Uterus (tissue), 4 donors: Measurements from ENCODE around the gene PRR35. TPM values are rescaled to one million over a fixed set of nuclear protein-coding genes. Genes with fewer than 3 reads are reported as not detected.

Source experiments
- DNase-seq, 2 donors: peaks; one replicate each; pipeline ENCODE4 v3.0.0-alpha.2; 2019 to 2020
- H3K27ac ChIP-seq, 2 donors: fragments of 200-600 bp; sonication (generic); 1 replicate in 1 of 2; 2 replicates in 1 of 2; pipeline ENCODE4 v1.5.1; 2016 to 2018
- H3K27me3 ChIP-seq, 2 donors: fragments of 200-600 bp; sonication (generic); one replicate each; pipeline ENCODE4 v1.5.1; 2018 to 2019; ENCODE audit warnings: control low read depth in 1 of 2
- H3K36me3 ChIP-seq, 2 donors: fragments of 200-600 bp; sonication (generic); one replicate each; pipeline ENCODE4 v1.5.1; 2019; ENCODE audit warnings: control low read depth in 1 of 2
- H3K4me1 ChIP-seq, 2 donors: fragments of 200-600 bp; sonication (generic); one replicate each; pipeline ENCODE4 v1.5.1; 2018 to 2019; ENCODE audit warnings: control low read depth in 1 of 2
- H3K4me3 ChIP-seq, 2 donors: fragments of 200-600 bp; sonication (generic); 1 replicate in 1 of 2; 2 replicates in 1 of 2; pipeline ENCODE4 v1.5.1; 2018 to 2019; ENCODE audit warnings: mild to moderate bottlenecking in 1 of 2
- H3K9me3 ChIP-seq, 2 donors: fragments of 200-600 bp; sonication (generic); one replicate each; pipeline ENCODE4 v1.5.1; 2019; ENCODE audit warnings: control low read depth in 1 of 2
- CTCF ChIP-seq, 4 experiments: fragments of 200-600 bp in 2 of 4; fragments of 450-650 bp in 2 of 4; sonication (generic) in 2 of 4; IDR thresholded peaks; one replicate each; pipeline ENCODE4 v1.5.1; 2016 to 2019; ENCODE audit warnings: antibody characterized with exemption in 4 of 4, mild to moderate bottlenecking in 2 of 4, moderate library complexity in 1 of 4
- POLR2A ChIP-seq, 2 donors: fragments of 450-650 bp; IDR thresholded peaks; one replicate each; pipeline ENCODE4 v1.6.1; 2016; ENCODE audit warnings: antibody characterized with exemption in 2 of 2, mild to moderate bottlenecking in 1 of 2, moderate library complexity in 1 of 2
- intact Hi-C: fragments of 100-400 bp; cut with DNase I; formaldehyde crosslinking; loops from one replicate; pipeline ENCODE4 v1.15.1; 2023; ENCODE audit warnings: low total_unique reads
- total RNA-seq, 4 donors: library from RNA; depleted of rRNA in 3 of 4; stranded (reverse); fragments of >200 nt in 3 of 4; gene quantifications; one replicate each; pipeline versions ENCODE4 v1.1.0 to v1.2.4, GENCODE V29; 2014 to 2023
- donor health status: DM: yes; HTN: yes; CAD: no.

The PRR35 gene
- total RNA-seq, 4 donors from 2014 or later = not detected

- TF ChIP-seq CTCF (IDR thresholded peaks at IDR 0.05) (no peak), POLR2A (IDR thresholded peaks at IDR 0.05) (no peak)
- H3K4me1 ChIP-seq = peaks cover 0 to under 1% of the 10 kb centered on the region in 2 donors
- DNase-seq = no peak
- H3K9me3 ChIP-seq = no peaks in the 10 kb centered on the region
- no peak overlapping the region for H3K4me3 ChIP-seq
- no peaks in the 10 kb centered on the region for H3K27me3 ChIP-seq
- H3K36me3 ChIP-seq = no peaks in the 10 kb centered on the region
- no peak overlapping the region for H3K27ac ChIP-seq
- intact Hi-C loops = no loop called here
Observed at GRCh38 chr16:554297-554621, 5.9 kb upstream of the PRR35 start.

GRCh38 chr16:554640-555365 is 5.4 kb upstream of the PRR35 start:
- H3K36me3 ChIP-seq = no peaks in the 10 kb centered on the region
- H3K4me3 ChIP-seq = no peak overlapping the region
- H3K27me3 ChIP-seq = no peaks in the 10 kb centered on the region
- H3K4me1 ChIP-seq = peaks cover 0 to 6% of the 10 kb centered on the region in 2 donors
- H3K9me3 ChIP-seq = no peaks in the 10 kb centered on the region
- intact Hi-C loops = no loop called here
- TF ChIP-seq CTCF (IDR thresholded peaks at IDR 0.05) = no peak
- no peak for TF ChIP-seq POLR2A (IDR thresholded peaks at IDR 0.05)
- H3K27ac ChIP-seq = no peak overlapping the region
- no peak for DNase-seq

GRCh38 chr16:555528-556473 is 4.4 kb upstream of the PRR35 start:
- TF ChIP-seq POLR2A (IDR thresholded peaks at IDR 0.05) = no peak
- TF ChIP-seq CTCF (IDR thresholded peaks at IDR 0.05) = no peak
- intact Hi-C loops = no loop called here
- peaks cover 0 to 1% of the 10 kb centered on the region in 2 donors for H3K27me3 ChIP-seq

GRCh38 chr16:556474-557173 is 3.6 kb upstream of the PRR35 start:
- intact Hi-C loops = no loop called here
- Histone ChIP-seq H3K4me1 (peaks cover 0 to 12% of the 10 kb centered on the region in 2 donors), H3K27me3 (peaks cover 0 to 9% of the 10 kb centered on the region in 2 donors), H3K9me3 (no peaks in the 10 kb centered on the region), H3K4me3 (no peak overlapping the region), H3K27ac (no peak overlapping the region), H3K36me3 (no peaks in the 10 kb centered on the region)
- no peak for TF ChIP-seq CTCF (IDR thresholded peaks at IDR 0.05)
- TF ChIP-seq POLR2A (IDR thresholded peaks at IDR 0.05) = no peak
- DNase-seq = no peak

More at GRCh38 chr16:555528-556473, 4.4 kb upstream of the PRR35 start:
- H3K36me3 ChIP-seq = no peaks in the 10 kb centered on the region
- peaks cover 0 to 12% of the 10 kb centered on the region in 2 donors for H3K4me1 ChIP-seq
- no peaks in the 10 kb centered on the region for H3K9me3 ChIP-seq
- no peak overlapping the region for H3K27ac ChIP-seq
- H3K4me3 ChIP-seq = no peak overlapping the region
- DNase-seq = no peak
